SK-MEL-5 (cell line): ENCODE measurements around the gene EMC8. TPM values are rescaled to one million over a fixed set of nuclear protein-coding genes. Genes with fewer than 3 reads are reported as not detected.
A peak's percentile ranks its signal among the peaks of the same experiment; 100 is the strongest.

ENCODE experiments used
- DNase-seq: peaks from one replicate; pipeline ENCODE4 v3.0.0-alpha.2; 2016; ENCODE audit warnings: low read depth, low spot score
- in situ Hi-C: cut with HindIII; loops from 2 replicates; pipeline ENCODE4 v1.10.0; 2016; ENCODE audit warnings: low sequenced_read_pairs, high pct_unique_total_duplicates, low pct_unique_long_range_greater_than_20kb
- total RNA-seq: library from RNA; depleted of rRNA; stranded (reverse); fragments of >200 nt; shearing (Covaris generic); gene quantifications from 2 replicates; pipeline ENCODE4 v1.2.3, GENCODE V29; 2014

Gene EMC8
- total RNA-seq, 1 experiment from 2014 or later, result 32.9 TPM

DNA sequence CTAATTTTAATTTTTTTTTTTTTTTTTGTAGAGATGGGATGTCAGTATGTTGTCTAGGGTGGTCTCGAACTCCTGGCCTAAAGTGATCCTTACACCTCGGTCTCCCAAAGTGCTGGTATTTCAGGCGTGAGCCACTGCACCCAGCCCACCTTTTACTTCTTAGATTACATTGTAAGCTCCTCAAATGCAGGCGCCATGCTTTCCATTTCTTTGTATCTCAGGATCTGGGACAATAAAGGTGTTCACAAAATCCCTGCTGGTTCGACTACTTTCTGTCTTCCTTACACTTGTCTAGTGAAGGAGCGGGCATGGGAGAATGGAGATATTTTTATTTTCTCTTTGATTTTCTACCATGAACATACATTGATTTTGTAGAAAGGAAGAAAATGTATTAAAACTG is 25.2 kb downstream of the EMC8 start:
- in situ Hi-C loops, result no loop called here
- DNase-seq, result no peak

DNA sequence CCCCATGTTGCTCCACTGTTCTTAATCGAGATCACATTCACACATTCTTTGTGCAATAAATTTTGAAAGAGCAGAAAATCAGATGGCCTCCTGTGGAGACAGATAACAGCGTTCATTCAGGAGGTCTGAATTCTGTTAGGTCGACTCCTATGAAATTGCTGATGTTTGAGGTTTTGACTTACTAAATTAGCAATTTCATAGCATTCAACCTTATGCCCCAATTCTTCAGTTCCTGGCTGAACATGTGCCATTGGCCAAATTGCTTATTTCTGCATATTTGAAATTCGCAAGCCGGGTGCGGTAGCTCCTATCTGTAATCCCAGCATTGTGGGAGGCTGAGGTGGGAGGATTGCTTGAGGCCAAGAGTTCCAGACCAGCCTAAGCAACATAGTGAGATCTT is 26.3 kb downstream of the EMC8 start:
- DNase-seq, result no peak
- in situ Hi-C loops, result no loop called here

DNA sequence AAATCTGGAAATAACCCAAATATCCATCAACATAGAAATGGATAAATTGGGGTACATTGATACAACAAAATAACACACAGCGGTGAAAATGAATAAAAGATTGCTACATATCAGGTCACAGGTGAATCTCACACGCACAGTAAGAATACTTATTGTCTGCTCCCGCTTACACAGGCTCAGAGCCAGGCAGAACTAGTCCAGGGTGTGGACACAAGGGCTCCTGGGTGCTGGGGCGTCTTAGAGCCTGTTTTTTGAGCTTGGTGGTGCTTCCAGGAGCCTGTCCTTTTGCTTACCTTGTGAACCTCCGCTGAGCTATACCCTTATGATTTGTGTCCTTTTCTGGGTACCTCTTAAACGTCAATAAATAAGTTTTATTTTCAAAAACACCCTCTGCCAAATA is 28.6 kb downstream of the EMC8 start:
- no peak for DNase-seq
- in situ Hi-C loops, result no loop called here

GRCh38 chr16:85768199-85768598 is 31.1 kb downstream of the EMC8 start:
- in situ Hi-C loops, result no loop called here

DNA sequence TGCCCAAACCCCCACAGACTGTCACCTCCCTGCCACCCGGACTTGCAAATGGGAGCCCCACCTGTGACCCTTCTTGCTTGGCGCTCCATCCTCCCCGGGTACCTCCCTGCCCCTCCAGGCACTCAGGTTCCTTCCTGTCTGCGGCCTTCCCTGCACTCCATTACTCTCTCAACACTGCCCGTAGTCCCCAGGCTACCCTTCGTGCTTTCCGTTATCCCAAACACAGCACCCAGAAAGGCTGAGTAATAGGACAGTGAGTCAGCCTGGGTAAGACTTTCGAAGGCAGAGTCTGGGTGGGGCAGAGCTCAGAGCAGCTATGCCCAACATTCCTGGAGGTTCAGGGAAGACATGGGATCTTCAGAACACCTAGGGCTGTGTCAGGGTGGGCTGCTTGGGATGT is 31.8 kb downstream of the EMC8 start:
- in situ Hi-C loops, result no loop called here
- no peak for DNase-seq

More at GRCh38 chr16:85768199-85768598, 31.1 kb downstream of the EMC8 start:
- no peak for DNase-seq

GRCh38 chr16:85765767-85766166 is 33.6 kb downstream of the EMC8 start:
- in situ Hi-C loops, result no loop called here
- no peak for DNase-seq

DNA sequence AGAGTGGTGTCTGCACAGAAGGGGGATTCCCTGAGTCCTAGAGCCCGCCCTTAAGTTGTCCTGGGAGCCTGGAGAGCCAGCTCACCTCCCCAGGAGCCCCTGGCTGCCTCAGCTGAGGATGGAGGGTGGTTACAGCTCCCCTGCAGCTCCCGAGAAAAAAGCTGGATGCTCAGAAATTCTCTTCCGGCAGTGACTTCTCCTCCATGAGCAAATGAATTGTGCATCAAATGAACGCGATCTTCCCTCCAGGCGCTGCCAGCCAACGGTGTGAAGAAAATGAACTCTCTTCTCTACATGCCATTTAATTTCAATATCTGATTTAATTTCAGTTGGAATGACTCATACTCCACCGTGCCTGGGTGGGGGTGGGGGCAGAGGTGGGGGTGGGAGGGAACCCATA is 34.1 kb downstream of the EMC8 start:
- in situ Hi-C loops, result no loop called here
- DNase-seq, result no peak

DNA sequence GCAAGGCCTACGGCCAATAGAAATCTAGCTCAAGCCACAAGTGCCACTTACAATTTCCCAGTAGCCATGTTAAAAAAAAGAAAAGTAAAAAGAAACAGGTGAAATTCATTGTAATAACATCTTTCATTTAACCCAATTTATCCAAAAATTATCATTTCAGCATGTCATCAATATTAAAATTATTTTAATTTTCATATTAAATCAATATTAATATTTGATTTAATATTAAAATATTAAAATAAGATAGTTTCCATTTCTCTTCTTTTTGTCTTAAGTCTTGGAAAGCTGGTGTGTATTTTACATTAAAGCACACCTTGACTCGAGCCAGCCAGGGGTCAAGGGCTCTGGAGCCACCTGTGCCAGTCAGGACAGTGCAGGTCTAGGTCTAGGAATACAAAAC is 35.7 kb downstream of the EMC8 start:
- in situ Hi-C loops, result no loop called here
- DNase-seq, result no peak

DNA sequence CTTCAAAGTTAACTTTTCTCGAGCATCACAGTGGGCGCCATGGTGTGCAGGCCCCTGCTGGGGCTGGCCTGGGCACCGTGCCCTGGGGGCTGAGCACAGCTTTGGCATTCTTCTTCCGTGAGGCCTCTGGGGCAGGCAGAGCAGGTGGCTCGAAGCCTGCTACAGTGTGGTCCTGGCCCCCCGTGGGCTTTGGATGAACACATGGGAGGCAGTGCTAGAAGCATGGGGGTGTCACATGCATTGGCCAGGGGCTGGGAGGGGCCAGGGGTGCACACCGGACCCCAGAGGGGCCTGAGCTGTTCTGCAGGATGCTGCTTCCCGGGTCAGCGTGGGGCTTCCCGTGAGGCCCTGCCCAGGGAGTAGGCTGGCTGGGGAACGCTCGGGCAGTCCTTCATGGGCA is 36.4 kb downstream of the EMC8 start:
- no peak for DNase-seq
- in situ Hi-C loops, result no loop called here

GRCh38 chr16:85761861-85762260 is 37.5 kb downstream of the EMC8 start:
- in situ Hi-C loops, result no loop called here
- no peak for DNase-seq

DNA sequence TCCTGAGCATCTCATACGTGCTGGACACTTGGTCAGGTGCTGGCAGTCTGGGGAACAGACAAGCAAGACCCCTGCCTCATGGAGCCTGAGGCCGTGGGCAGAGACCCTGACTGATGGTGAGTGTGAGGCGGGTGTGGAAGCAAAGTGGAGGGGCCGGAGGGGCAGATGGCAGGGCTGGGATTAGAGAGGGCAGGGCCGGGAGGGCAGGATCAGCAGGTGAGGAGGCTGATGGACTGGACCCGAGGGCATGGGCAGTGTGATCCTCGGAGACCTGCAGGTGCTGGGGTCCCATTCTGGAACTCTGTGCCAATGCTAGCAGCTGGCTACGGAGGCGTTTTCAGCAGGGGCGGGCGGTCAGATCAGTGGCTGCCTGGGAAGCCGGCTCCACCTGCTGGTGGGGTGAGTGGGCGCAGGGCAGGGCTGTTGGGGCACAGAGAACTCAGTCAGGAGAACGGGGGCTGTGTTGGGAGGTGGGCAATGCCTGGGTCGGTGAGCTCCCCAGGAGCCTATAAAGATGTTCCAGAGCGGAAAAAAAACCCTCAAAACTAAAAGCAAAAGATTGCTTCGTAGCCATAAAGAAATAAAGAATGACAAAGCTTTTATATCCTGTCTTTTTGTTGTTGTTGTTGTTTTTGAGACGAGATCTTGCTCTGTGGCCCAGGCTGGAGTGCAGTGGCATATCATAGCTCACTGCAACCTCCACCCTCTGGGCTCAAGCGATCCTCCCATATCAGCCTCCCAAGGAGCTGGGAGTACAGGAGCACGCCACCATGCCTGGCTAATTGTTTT is 39.5 kb downstream of the EMC8 start:
- DNase-seq, result peak; percentile 59
- in situ Hi-C loops, result no loop called here

GRCh38 chr16:85759136-85759535 is 40.2 kb downstream of the EMC8 start:
- in situ Hi-C loops, result no loop called here
- no peak for DNase-seq

- no peak for DNase-seq
- in situ Hi-C loops, result no loop called here
These were observed 42.0 kb downstream of the EMC8 start for GRCh38 chr16:85757341-85757822.

DNA sequence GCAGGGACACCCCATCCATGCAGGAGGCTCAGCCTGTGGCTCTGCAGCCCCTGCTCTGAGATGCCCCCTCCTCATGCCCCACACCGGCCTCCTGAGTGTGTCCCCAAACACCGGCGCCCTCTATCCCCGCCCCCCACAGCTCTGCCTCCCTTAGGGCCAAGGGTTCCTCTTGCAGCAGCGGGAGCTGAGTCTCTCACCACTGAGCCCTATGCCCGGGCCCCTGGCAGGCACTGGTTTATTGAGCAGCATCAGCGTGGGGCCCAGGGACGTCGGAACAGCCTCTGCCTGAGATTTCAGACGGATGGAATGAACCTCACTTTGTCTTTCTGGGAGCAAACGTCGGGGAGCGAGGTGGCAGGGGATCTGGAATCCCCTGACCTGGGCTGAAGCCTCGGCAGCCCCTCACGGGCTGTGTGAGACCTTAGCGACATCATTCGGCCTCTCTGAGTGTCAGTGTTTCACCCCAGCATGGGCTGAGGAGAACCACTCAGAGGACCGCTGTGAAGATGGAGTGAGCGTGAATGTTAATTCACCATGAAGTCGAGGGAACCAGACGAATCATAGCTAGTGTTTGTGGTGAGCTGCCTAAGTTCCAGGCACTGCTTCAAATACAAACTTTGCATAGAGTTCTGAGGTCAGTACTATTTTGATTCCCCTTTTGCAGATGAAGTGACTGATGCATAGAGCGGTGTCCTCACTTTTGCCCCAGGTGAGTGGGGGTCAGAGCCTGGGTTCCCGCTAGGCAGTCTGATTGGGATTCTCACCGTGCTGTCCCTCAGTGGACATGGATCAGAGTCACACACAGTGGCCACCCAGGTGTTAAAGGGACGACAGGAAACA is 43.2 kb downstream of the EMC8 start:
- DNase-seq, result no peak
- in situ Hi-C loops, result no loop called here

GRCh38 chr16:85754413-85754812 is 44.9 kb downstream of the EMC8 start:
- peak; percentile 37 for DNase-seq
- in situ Hi-C loops, result no loop called here

DNA sequence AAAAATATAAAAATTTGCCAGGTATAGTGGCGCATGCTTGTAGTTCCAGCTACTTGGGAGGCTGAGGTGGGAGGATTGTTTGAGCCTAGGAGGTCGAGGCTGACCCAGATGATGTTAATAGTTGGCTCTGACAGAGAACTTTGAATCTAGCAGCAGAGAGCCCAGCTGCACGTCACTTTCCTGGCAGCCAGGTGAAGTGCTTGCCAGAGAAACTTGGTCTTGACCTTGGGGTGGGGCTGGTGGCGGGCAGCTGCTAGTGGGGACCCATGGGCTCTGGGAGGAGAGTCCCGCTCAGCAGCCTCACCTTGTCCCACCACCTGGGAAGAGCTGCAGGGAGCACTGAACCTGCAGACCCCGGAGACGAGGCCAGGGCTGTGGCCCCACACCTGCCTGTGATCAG is 45.4 kb downstream of the EMC8 start:
- in situ Hi-C loops, result no loop called here
- no peak for DNase-seq

GRCh38 chr16:85753559-85753958 is 45.8 kb downstream of the EMC8 start:
- in situ Hi-C loops, result no loop called here
- DNase-seq, result no peak

DNA sequence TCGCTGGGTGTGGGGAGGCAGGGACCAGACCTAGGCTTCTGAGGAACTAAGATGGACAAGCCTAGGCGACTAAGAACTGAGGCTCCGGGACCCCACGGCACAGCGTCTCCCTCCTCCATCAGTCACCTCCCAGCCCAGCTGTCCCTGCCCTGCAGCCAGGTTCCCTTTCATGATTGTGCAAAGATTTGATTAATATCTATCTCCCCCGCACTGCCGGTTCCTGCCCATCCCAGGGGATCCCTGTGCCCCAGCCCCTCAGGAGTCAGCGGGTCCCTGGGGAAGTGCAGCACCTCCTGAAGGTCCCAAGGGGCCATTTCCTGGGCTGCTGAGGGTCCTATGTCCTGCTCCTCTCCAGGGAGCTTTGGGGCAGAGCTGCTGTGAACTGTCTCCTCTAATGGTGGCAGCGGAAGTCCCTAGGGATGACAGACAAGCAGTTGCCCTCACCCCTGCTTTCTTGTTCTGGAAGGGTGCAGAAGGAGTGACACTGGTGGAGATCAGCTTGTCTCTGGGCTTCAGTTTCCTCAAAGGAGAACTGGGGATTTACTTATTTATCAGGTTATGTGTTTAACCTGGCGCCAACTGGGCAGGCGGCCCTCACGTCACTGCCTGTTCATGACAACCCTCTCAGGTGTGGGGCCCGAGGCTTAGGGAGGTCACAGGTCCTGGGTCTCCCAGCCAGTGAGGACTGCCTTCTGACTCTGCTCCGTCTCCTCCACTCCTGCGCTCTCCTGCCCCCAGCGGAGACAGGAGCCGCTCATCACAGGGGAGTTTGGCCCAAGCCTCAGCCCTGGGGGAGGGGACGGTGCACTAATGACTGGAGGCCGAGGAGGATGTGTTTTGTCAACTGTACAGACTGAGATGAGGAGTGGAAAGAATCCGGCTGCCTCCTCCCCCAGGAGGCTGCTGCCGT is 46.6 kb downstream of the EMC8 start:
- DNase-seq, result peak; percentile 53
- in situ Hi-C loops, result no loop called here
